H7 (cell line): ENCODE measurements around the gene TNFAIP8. TPM values are rescaled to one million over a fixed set of nuclear protein-coding genes. Genes with fewer than 3 reads are reported as not detected.
"Not testable (repeated sequence)": the region's sequence is repeated elsewhere in the genome, so short reads cannot be mapped to it uniquely, and the experiment has no call there.

Experiments
- DNase-seq: peaks from one replicate; pipeline ENCODE4 v3.0.0; 2012
- H3K27me3 ChIP-seq: 2 replicates; pipeline ENCODE4 v1.6.0; 2011; ENCODE audit warnings: mild to moderate bottlenecking, low read length; ENCODE audit not compliant: control insufficient read depth, insufficient read depth
- H3K36me3 ChIP-seq: replicated peaks from 2 replicates; pipeline ENCODE4 v1.5.1; 2011; ENCODE audit warnings: low read length; ENCODE audit not compliant: control insufficient read depth, insufficient read depth
- H3K4me3 ChIP-seq: 2 replicates; pipeline ENCODE4 v1.5.1; 2011; ENCODE audit warnings: low read depth, mild to moderate bottlenecking, control low read depth, low read length, moderate library complexity; ENCODE audit not compliant: insufficient read depth
- total RNA-seq: library from RNA; depleted of rRNA; stranded (reverse); fragments of >200 nt; shearing (Covaris generic); gene quantifications from 2 replicates; pipeline ENCODE4 v1.2.3, GENCODE V29; 2014

TNFAIP8 gene
- total RNA-seq, 1 experiment from 2014 or later: 38.6 TPM

GRCh38 chr5:119417891-119418605 is 62.2 kb downstream of the TNFAIP8 start:
- DNase-seq: no peak
- H3K36me3 ChIP-seq: no peaks in the 10 kb centered on the region
- H3K27me3 ChIP-seq: no peaks in the 10 kb centered on the region
- H3K4me3 ChIP-seq: no peak overlapping the region

GRCh38 chr5:119418606-119419100 is 62.8 kb downstream of the TNFAIP8 start:
- H3K4me3 ChIP-seq: no peak overlapping the region

GRCh38 chr5:119420169-119420568 is 64.3 kb downstream of the TNFAIP8 start:
- Histone ChIP-seq H3K36me3 (no peaks in the 10 kb centered on the region), H3K27me3 (no peaks in the 10 kb centered on the region), H3K4me3 (no peak overlapping the region)
- DNase-seq: no peak

More at GRCh38 chr5:119418606-119419100, 62.8 kb downstream of the TNFAIP8 start:
- Histone ChIP-seq H3K27me3 (no peaks in the 10 kb centered on the region), H3K36me3 (no peaks in the 10 kb centered on the region)
- no peak for DNase-seq

- H3K27me3 ChIP-seq: no peaks in the 10 kb centered on the region
- no peak overlapping the region for H3K4me3 ChIP-seq
- DNase-seq: no peak
- H3K36me3 ChIP-seq: no peaks in the 10 kb centered on the region
Observed at GRCh38 chr5:119426057-119426456, 70.2 kb downstream of the TNFAIP8 start.

- H3K36me3 ChIP-seq: no peaks in the 10 kb centered on the region
- DNase-seq: no peak
- H3K27me3 ChIP-seq: no peaks in the 10 kb centered on the region
- no peak overlapping the region for H3K4me3 ChIP-seq
Observed at GRCh38 chr5:119427060-119427459, 71.2 kb downstream of the TNFAIP8 start.

GRCh38 chr5:119427596-119427995 is 71.8 kb downstream of the TNFAIP8 start:
- H3K27me3 ChIP-seq, H3K4me3 ChIP-seq, H3K36me3 ChIP-seq, DNase-seq: not testable (repeated sequence)

- DNase-seq, H3K27me3 ChIP-seq, H3K36me3 ChIP-seq, H3K4me3 ChIP-seq: not testable (repeated sequence)
Observed at GRCh38 chr5:119428166-119428565, 72.3 kb downstream of the TNFAIP8 start.

- not testable (repeated sequence) for DNase-seq, H3K4me3 ChIP-seq, H3K36me3 ChIP-seq, H3K27me3 ChIP-seq
Observed at GRCh38 chr5:119428574-119428973, 72.8 kb downstream of the TNFAIP8 start.

- not testable (repeated sequence) for DNase-seq, H3K36me3 ChIP-seq, H3K27me3 ChIP-seq, H3K4me3 ChIP-seq
Observed at GRCh38 chr5:119432674-119433237, 76.9 kb downstream of the TNFAIP8 start.

- no peak for DNase-seq
Observed at GRCh38 chr5:119435436-119436132, 79.8 kb downstream of the TNFAIP8 start.

GRCh38 chr5:119437785-119438586 is 82.2 kb downstream of the TNFAIP8 start:
- H3K4me3 ChIP-seq, H3K36me3 ChIP-seq, H3K27me3 ChIP-seq, DNase-seq: not testable (repeated sequence)

More at GRCh38 chr5:119435436-119436132, 79.8 kb downstream of the TNFAIP8 start:
- Histone ChIP-seq H3K27me3 (no peaks in the 10 kb centered on the region), H3K36me3 (no peaks in the 10 kb centered on the region), H3K4me3 (no peak overlapping the region)

GRCh38 chr5:119438587-119438917 is 82.7 kb downstream of the TNFAIP8 start:
- not testable (repeated sequence) for DNase-seq, H3K36me3 ChIP-seq, H3K27me3 ChIP-seq, H3K4me3 ChIP-seq

GRCh38 chr5:119439140-119439631 is 83.4 kb downstream of the TNFAIP8 start:
- H3K27me3 ChIP-seq: no peaks in the 10 kb centered on the region
- no peak for DNase-seq
- H3K36me3 ChIP-seq: no peaks in the 10 kb centered on the region
- no peak overlapping the region for H3K4me3 ChIP-seq

GRCh38 chr5:119439632-119440031 is 83.8 kb downstream of the TNFAIP8 start:
- not testable (repeated sequence) for H3K27me3 ChIP-seq, DNase-seq, H3K36me3 ChIP-seq

More at GRCh38 chr5:119439632-119440031, 83.8 kb downstream of the TNFAIP8 start:
- H3K4me3 ChIP-seq: not testable (repeated sequence)
